Esophagus squamous epithelium (tissue), 5 donors: ENCODE data around the gene PRKCA. TPM values are rescaled to one million over a fixed set of nuclear protein-coding genes. Genes with fewer than 3 reads are reported as not detected.

Experiments used
- DNase-seq: peaks from one replicate; lab custom pipeline; 2025; lab: John Stamatoyannopoulos, UW
- H3K27ac ChIP-seq, 4 donors: fragments of 200-600 bp; sonication (generic); one replicate each; pipeline ENCODE4 v1.5.1; 2016 to 2019; ENCODE audit warnings: mild to moderate bottlenecking in 1 of 4
- H3K27me3 ChIP-seq, 4 donors: fragments of 200-600 bp; sonication (generic); 1 replicate in 3 of 4; 2 replicates in 1 of 4; pipeline versions ENCODE4 v1.5.1 to v1.6.0; 2017 to 2021; ENCODE audit warnings: antibody characterized with exemption in 1 of 4
- H3K36me3 ChIP-seq, 3 donors: fragments of 200-600 bp; sonication (generic); one replicate each; pipeline ENCODE4 v1.5.1; 2016 to 2019
- H3K4me1 ChIP-seq, 3 donors: fragments of 200-600 bp; sonication (generic); one replicate each; pipeline ENCODE4 v1.5.1; 2017 to 2019
- H3K4me3 ChIP-seq, 4 donors: fragments of 200-600 bp; sonication (generic); 1 replicate in 3 of 4; 2 replicates in 1 of 4; pipeline ENCODE4 v1.5.1; 2016 to 2019; ENCODE audit warnings: mild to moderate bottlenecking in 2 of 4, moderate library complexity in 1 of 4
- H3K9me3 ChIP-seq, 3 donors: fragments of 200-600 bp; sonication (generic); one replicate each; pipeline ENCODE4 v1.5.1; 2016 to 2019
- CTCF ChIP-seq, 6 experiments: fragments of 450-650 bp in 4 of 6; fragments of 200-600 bp in 2 of 6; sonication (generic) in 2 of 6; IDR thresholded peaks; one replicate each; pipeline ENCODE4 v1.5.1; 2016 to 2019; ENCODE audit warnings: antibody characterized with exemption in 6 of 6, mild to moderate bottlenecking in 4 of 6, moderate library complexity in 4 of 6
- POLR2A ChIP-seq, 4 donors: fragments of 450-650 bp; IDR thresholded peaks; one replicate each; pipeline ENCODE4 v1.6.1; 2017; ENCODE audit warnings: antibody characterized with exemption in 4 of 4, mild to moderate bottlenecking in 4 of 4, moderate library complexity in 3 of 4
- WGBS, 2 donors: methylation state at CpG; one replicate each; pipeline ENCODE4 v1.1.5; 2018; 5-methylcytosine and 5-hydroxymethylcytosine counted together
- intact Hi-C: fragments of 100-400 bp; cut with DNase I; formaldehyde crosslinking; loops from one replicate; pipeline ENCODE4 v1.15.0; 2022
- total RNA-seq, 4 donors: library from RNA; depleted of rRNA; stranded (reverse); fragments of >200 nt; gene quantifications; one replicate each; pipeline ENCODE4 v1.1.0, GENCODE V29; 2016
- donor health status: DM: yes; HTN: yes; CAD: no.

Gene PRKCA
- total RNA-seq, 4 donors from 2014 or later: 2.4 to 9.2 (median 4.2) TPM

DNA sequence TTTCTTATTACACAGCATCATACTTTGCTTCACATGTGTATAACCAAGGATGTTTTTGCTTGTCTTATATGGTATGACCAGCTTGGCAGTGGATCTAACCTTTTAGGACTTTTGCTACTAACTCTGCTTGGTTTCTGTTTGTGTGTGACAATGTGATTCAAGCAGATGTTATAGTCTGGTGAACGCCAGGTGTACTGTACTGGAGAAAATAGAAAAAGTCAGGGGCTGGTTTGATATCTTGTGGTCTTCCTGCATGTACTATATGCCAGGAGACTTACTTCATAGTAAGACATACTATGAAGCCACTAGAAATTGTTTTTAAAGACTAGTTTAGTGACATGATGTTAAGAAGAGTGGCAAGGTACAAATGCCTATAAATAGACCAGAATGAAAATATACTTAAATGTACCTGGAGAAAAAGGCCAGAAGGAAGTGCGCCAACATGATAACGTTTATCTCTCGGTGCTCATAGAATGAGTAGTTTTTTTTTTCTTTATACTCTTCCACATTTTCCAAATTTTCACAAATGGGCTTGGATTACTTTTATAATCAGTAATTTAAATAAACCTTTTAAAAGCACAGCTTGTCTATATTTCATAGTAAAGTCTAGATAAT, 112.3 kb downstream of the PRKCA start:
- WGBS, 2 donors: 71 to 87% methylated on average over 4 of the region's 4 CpGs
- intact Hi-C loops: no loop called here
- H3K27ac ChIP-seq: no peak overlapping the region
- no peaks in the 10 kb centered on the region for H3K36me3 ChIP-seq
- H3K4me1 ChIP-seq: peaks cover 0 to 6% (median 0%) of the 10 kb centered on the region in 3 donors
- no peaks in the 10 kb centered on the region for H3K9me3 ChIP-seq
- no peaks in the 10 kb centered on the region for H3K27me3 ChIP-seq
- TF ChIP-seq POLR2A (IDR thresholded peaks at IDR 0.05) (no peak), CTCF (IDR thresholded peaks at IDR 0.05) (no peak)
- H3K4me3 ChIP-seq: no peak overlapping the region
- DNase-seq: no peak

DNA sequence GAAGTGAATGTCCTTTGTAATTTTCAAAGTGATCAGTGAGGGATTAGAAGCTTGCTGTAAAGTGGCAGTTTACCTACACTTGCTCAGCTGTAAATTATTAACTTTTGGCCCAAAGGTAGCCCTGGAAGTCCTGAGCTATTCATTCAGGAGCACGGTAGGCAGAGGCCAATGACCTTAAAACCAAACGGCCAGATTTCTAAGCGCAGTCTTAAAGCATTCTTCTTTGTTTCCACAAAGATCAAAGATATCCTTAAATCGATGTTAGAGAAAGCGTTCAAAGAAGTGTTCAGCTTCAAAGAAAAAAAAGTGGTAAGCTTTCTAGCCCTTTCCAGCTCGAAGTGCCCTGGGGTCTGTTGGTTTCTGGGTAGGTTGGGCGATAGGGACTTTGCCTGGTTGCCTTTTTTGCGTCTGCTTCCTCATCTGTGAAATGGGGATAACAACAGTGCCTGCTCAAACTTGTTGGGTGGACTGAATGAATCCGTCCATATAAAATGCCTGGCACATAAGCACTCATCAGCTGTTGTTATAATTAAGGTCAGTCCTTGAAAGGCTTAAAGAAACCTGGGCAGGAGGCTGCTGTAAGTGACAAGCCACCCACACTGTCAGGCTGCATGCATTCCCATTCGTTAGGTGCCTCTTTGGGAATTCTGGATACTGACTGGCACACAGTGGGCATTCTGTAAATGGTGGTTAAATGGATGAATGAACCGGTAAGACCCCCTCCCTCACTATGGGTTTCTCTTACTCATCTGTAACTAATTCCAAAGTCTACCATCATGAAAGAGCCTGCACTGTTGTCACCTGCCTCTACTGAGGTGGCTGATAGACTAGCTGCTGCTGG, 113.2 kb downstream of the PRKCA start:
- no peaks in the 10 kb centered on the region for H3K9me3 ChIP-seq
- H3K27ac ChIP-seq: no peak overlapping the region
- peaks cover 0 to 6% (median 0%) of the 10 kb centered on the region in 3 donors for H3K4me1 ChIP-seq
- intact Hi-C loops: no loop called here
- no peaks in the 10 kb centered on the region for H3K36me3 ChIP-seq
- H3K27me3 ChIP-seq: no peaks in the 10 kb centered on the region
- no peak overlapping the region for H3K4me3 ChIP-seq
- WGBS, 2 donors: 70 to 71% methylated on average over 11 of the region's 11 CpGs
- TF ChIP-seq CTCF (IDR thresholded peaks at IDR 0.05): no peak
- no peak for TF ChIP-seq POLR2A (IDR thresholded peaks at IDR 0.05)
- DNase-seq: no peak

DNA sequence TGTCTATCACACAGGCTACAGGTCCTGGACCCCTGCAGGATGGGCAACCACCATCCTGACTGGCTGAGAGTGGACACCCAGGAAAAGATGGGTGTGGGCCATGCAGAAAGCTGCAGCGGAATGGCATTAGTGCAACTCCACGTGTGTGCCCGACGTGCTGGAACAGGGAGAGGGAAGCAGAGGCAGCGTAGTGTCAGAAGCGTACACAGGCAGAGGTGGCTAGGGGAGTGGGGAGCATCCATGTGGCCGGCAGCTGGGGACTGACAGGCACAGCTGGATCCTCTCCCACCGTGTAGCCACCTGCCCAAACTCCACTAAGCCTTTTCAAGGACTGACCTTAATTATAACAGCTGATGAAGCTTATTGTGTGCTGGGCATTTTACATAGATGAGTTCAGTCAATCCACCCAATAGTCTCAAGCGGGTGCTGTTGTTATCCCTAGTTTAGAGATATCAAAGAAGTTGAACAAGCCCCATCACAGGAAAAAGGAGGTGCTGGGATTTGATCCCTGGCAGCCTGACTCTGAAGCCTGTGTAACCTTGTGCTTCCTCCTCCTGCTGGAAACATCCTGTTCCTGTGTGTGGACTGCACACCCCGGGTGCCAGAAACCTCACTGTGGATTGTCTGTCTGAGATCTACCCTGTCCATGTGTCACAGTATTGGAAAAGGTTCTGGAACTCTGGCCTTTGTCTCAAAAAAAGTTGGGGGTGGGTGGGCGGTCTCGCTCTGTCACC, 114.0 kb downstream of the PRKCA start:
- peaks cover 0 to 6% (median 0%) of the 10 kb centered on the region in 3 donors for H3K4me1 ChIP-seq
- H3K27me3 ChIP-seq: no peaks in the 10 kb centered on the region
- no peak overlapping the region for H3K27ac ChIP-seq
- DNase-seq: no peak
- no peaks in the 10 kb centered on the region for H3K9me3 ChIP-seq
- H3K4me3 ChIP-seq: no peak overlapping the region
- intact Hi-C loops: no loop called here
- 79 to 84% methylated on average over 7 to 12 of the region's 12 CpGs for WGBS, 2 donors
- TF ChIP-seq CTCF (IDR thresholded peaks at IDR 0.05) (no peak), POLR2A (IDR thresholded peaks at IDR 0.05) (no peak)
- H3K36me3 ChIP-seq: no peaks in the 10 kb centered on the region

GRCh38 chr17:66417300-66417719, 114.9 kb downstream of the PRKCA start:
- H3K4me1 ChIP-seq: peaks cover 0 to 6% (median 0%) of the 10 kb centered on the region in 3 donors
- no peak overlapping the region for H3K27ac ChIP-seq
- DNase-seq: no peak
- no peak overlapping the region for H3K4me3 ChIP-seq
- no peak for TF ChIP-seq POLR2A (IDR thresholded peaks at IDR 0.05)
- no peak for TF ChIP-seq CTCF (IDR thresholded peaks at IDR 0.05)
- no peaks in the 10 kb centered on the region for H3K27me3 ChIP-seq
- 21 to 46% methylated on average over 2 of the region's 2 CpGs for WGBS, 2 donors
- H3K9me3 ChIP-seq: no peaks in the 10 kb centered on the region
- intact Hi-C loops: no loop called here
- no peaks in the 10 kb centered on the region for H3K36me3 ChIP-seq
